GM12873 (cell line): ENCODE results near the gene TAS2R60.

ENCODE experiments used
- CTCF ChIP-seq: IDR thresholded peaks from 2 replicates; pipeline ENCODE4 v1.5.1; 2012; ENCODE audit warnings: low read depth, mild to moderate bottlenecking, moderate library complexity, low read length, control low read depth; ENCODE audit not compliant: insufficient read depth; ENCODE audit errors: missing control alignments

TAS2R60 gene

GRCh38 chr7:143467724-143468123 is 24.5 kb downstream of the TAS2R60 start:
- TF ChIP-seq CTCF = no peak

- no peak for TF ChIP-seq CTCF
Measured at GRCh38 chr7:143477501-143478150, 34.4 kb downstream of the TAS2R60 start, which contains the start of gene TAS2R41. TAS2R41 (plus strand) TSS chr7:143477873; CDS start chr7:143477873, 0 bp downstream.

GRCh38 chr7:143479055-143479766 is 36.0 kb downstream of the TAS2R60 start:
- TF ChIP-seq CTCF = no peak

GRCh38 chr7:143480501-143480900 is 37.2 kb downstream of the TAS2R60 start:
- TF ChIP-seq CTCF = no peak

- no peak for TF ChIP-seq CTCF
Measured at GRCh38 chr7:143484119-143484518, 40.9 kb downstream of the TAS2R60 start.

GRCh38 chr7:143485094-143485493 is 41.8 kb downstream of the TAS2R60 start:
- TF ChIP-seq CTCF = no peak

- TF ChIP-seq CTCF = no peak
Measured at GRCh38 chr7:143485500-143485899, 42.2 kb downstream of the TAS2R60 start.
